DND-41 (cell line): Measurements from ENCODE around the gene B3GALT4.

ENCODE experiments used
- EZH2 ChIP-seq: IDR thresholded peaks from 3 replicates; pipeline ENCODE4 v1.6.1; 2012; ENCODE audit warnings: borderline replicate concordance, low read depth, mild to moderate bottlenecking, moderate library complexity, low read length, inconsistent platforms; ENCODE audit not compliant: severe bottlenecking
- TF ChIP-seq, protein P1 (sequence below): IDR thresholded peaks from 2 replicates; pipeline ENCODE4 v1.5.1; 2012; ENCODE audit warnings: borderline replicate concordance, low read length, moderate library complexity, mild to moderate bottlenecking; ENCODE audit not compliant: poor library complexity, severe bottlenecking; ENCODE audit errors: extremely low read depth

DNA sequence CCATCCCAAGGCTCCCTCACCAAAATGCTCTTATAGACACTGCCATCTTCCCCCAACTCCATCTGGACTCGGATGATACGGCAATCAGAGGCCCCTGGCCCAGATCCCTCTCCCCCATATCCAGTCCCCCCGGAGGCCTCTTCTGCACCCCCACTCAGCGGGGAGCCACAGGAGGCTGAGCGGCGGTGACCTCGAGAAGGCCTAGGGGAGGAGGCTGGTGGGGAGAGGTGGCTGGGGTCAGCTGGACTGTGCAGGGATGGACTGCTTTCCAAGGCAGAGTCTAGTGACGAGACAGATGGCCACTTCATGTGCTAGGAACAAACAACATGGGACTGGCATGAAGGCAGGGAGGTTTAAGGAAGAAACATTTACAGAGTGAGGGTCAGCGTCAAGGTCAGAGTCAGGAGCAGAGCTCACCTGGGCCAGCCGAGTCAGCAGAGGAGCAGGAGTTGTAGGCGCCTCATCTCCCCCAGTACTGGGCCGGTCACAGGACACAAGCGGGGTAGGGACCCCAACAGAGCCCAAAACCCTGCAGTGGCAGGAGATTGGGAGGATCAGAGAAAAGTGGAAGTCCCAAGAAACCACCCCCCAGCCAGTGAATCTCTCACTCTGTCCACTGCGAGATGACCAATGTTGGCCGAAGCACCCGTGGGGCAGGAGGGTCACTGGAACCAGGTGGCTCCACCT lies 16.2 kb downstream of the B3GALT4 start:
- TF ChIP-seq, protein P1, sequence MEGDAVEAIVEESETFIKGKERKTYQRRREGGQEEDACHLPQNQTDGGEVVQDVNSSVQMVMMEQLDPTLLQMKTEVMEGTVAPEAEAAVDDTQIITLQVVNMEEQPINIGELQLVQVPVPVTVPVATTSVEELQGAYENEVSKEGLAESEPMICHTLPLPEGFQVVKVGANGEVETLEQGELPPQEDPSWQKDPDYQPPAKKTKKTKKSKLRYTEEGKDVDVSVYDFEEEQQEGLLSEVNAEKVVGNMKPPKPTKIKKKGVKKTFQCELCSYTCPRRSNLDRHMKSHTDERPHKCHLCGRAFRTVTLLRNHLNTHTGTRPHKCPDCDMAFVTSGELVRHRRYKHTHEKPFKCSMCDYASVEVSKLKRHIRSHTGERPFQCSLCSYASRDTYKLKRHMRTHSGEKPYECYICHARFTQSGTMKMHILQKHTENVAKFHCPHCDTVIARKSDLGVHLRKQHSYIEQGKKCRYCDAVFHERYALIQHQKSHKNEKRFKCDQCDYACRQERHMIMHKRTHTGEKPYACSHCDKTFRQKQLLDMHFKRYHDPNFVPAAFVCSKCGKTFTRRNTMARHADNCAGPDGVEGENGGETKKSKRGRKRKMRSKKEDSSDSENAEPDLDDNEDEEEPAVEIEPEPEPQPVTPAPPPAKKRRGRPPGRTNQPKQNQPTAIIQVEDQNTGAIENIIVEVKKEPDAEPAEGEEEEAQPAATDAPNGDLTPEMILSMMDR: no peak
- no peak for TF ChIP-seq EZH2
